GM19351 (cell line): ENCODE measurements around the gene FLOT1.
A peak's percentile ranks its signal among the peaks of the same experiment; 100 is the strongest.
"Not testable (repeated sequence)": the region's sequence is repeated elsewhere in the genome, so short reads cannot be mapped to it uniquely, and the experiment has no call there.

ENCODE experiments used
- ATAC-seq: cut with Tn5 transposase; IDR thresholded peaks from one replicate; pipeline ENCODE4 v1.9.1; 2021; ENCODE audit warnings: mild to moderate bottlenecking, moderate library complexity; ENCODE audit not compliant: unreplicated experiment

Gene FLOT1

DNA sequence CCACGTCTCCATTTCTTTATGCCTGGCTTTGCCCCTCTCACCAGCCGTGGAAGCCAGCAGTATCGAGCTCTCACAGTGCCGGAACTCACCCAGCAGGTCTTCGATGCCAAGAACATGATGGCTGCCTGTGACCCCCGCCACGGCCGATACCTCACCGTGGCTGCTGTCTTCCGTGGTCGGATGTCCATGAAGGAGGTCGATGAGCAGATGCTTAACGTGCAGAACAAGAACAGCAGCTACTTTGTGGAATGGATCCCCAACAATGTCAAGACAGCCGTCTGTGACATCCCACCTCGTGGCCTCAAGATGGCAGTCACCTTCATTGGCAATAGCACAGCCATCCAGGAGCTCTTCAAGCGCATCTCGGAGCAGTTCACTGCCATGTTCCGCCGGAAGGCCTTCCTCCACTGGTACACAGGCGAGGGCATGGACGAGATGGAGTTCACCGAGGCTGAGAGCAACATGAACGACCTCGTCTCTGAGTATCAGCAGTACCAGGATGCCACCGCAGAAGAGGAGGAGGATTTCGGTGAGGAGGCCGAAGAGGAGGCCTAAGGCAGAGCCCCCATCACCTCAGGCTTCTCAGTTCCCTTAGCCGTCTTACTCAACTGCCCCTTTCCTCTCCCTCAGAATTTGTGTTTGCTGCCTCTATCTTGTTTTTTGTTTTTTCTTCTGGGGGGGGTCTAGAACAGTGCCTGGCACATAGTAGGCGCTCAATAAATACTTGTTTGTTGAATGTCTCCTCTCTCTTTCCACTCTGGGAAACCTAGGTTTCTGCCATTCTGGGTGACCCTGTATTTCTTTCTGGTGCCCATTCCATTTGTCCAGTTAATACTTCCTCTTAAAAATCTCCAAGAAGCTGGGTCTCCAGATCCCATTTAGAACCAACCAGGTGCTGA is 18.4 kb downstream of the FLOT1 start:
- not testable (repeated sequence) for ATAC-seq

DNA sequence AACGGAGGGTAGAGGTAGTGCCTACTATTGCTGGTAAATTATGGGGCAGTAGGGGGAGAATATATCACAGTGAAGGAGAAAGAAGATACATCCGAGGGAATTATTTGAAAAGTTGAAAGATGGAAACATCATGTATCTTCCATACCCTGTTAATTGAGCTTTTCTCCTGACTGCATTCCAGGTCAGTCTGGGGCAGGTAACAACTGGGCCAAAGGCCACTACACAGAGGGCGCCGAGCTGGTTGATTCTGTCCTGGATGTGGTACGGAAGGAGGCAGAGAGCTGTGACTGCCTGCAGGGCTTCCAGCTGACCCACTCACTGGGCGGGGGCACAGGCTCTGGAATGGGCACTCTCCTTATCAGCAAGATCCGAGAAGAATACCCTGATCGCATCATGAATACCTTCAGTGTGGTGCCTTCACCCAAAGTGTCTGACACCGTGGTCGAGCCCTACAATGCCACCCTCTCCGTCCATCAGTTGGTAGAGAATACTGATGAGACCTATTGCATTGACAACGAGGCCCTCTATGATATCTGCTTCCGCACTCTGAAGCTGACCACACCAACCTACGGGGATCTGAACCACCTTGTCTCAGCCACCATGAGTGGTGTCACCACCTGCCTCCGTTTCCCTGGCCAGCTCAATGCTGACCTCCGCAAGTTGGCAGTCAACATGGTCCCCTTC is 19.2 kb downstream of the FLOT1 start:
- ATAC-seq: not testable (repeated sequence)

DNA sequence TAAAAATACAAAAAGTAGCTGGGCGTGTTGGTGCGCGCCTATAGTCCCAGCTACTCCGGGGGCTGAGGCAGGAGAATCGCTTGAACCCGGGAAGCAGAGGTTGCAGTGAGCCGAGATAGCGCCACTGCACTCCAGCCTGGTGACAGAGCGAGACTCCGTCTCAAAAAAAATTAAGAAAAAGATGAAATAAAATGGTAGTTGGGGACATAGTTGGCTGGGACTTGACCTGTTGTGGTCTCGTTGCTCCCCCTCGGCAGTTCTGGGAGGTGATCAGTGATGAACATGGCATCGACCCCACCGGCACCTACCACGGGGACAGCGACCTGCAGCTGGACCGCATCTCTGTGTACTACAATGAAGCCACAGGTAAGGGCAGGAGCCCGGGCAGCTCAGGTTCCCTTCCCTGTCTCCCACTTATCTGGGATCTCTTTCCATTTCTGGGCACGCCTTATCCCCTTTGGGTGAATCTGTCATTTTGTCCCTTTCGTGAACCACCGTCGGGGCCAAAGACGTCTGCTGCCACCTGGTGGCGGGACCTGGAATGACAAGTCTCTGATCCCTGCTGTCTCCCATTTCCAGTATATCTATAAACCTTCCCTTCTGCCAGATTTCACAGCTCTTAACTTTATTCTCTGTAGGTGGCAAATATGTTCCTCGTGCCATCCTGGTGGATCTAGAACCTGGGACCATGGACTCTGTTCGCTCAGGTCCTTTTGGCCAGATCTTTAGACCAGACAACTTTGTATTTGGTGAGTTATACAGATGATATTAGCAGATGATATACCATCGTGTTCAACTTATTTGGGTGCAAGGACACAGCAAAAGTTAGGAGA is 20.0 kb downstream of the FLOT1 start:
- no peak for ATAC-seq

DNA sequence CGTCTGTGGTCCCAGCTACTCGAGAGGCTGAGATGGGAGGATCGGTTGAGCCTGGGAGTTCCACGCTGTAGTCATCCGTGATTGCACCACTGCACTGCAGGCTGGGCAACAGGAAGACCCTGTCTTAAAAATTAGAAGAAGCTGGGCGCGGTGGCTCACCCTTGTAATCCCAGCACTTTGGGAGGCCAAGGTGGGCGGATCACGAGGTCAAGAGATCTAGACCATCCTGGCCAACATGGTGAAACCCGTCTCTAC is 20.5 kb downstream of the FLOT1 start:
- ATAC-seq: not testable (repeated sequence)

DNA sequence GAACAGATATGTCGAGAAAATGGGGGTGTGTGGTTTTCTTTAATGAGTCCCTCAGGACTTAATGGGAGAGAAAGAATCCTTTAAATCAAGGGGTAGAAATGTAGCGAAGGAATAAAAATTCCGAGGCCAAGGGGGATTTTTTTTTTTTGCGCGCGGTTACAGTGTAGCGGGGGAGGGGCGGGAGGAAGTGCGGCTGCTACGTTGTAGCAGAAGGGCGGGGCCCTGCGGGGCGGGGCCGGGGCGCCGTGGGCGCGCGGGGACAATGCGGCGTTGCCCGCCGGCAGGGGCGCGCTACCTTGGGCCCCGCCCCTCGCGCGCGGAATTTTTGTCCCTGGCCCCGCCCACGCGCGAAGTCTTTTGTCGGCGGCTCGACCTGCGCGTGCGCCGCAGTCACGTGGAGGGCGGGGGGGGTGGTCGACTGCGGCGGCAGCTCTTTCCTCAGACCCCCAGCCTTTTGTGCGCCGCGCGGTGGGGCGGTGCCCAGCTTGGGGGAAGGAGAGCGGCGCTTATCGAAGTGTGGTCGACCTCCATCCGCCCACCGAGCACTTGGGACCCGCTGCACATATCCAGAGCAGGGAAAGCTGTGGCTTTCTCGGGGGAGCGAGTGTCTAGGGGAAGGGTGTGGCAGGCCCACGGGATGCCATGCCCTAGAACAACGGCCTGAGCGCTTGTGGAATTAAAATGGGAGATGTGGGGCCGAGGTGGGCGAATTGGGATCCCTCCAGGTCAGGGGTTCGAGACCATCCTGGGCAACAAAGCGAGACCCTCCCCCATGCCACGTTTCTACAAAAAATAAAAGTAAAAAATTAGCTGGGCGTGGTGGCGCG is 21.1 kb downstream of the FLOT1 start:
- ATAC-seq: peak; percentile 21

DNA sequence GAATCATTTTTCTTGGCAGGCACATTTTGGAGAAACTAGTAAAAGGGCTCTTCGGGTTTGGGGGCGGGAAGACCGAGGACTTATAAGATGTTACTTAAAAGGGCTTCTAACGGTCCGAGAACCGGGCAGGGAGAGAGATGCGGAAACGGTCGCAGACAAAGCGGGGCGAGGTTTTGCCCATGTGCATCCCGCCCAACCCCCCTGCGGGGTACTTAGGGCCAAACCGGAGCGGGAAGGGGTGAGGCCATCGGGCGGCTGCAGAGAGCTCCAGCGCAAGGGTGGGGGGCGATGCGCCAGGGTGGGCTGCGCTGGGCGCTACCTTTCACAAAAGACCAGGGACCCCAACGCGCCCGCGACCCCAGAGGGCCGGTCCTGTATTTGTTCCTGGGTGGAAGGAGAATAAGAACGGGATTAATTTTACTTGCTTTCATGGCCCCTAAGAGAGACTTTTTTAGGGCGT is 21.7 kb downstream of the FLOT1 start:
- ATAC-seq: no peak

DNA sequence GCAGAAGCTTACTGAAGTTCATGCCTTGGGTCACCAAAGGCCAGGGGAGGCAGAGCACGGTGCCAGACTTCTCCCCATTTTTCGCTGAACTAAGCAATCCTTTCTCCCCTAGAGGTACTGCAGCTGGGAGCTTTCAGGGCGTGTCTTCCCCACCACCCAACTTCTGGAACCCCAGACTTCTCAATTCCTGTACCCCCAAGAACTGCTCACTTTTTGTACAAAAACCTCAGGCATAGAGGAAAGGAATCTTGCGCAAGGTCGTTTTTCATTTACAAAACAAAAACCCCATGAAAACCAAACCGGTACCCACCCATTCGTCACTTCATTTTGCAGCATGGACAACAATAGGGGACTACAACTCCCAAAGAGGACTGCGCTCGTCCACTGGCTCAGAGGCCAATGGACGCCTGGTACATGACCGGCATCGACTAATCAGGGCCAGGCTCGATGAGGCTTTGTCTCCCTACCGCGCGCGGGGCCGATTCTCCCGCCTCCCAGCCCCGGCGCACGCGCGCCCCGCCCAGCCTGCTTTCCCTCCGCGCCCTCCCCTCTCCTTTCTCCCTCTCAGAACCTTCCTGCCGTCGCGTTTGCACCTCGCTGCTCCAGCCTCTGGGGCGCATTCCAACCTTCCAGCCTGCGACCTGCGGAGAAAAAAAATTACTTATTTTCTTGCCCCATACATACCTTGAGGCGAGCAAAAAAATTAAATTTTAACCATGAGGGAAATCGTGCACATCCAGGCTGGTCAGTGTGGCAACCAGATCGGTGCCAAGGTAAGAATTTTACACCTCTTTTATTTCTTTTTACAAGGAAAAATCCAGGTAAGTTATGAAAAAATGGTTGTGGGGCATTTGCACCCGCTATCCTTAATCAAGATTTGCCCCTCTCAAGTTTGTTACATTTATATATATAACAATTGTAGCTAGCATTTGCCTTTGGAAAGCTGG is 22.4 kb downstream of the FLOT1 start, which contains the start of gene TUBB:
TSS of gene TUBB (plus strand) at position 562 of the 947 bp plus-strand sequence. CDS start at position 717, 155 bp downstream.
- peak; percentile 38 for ATAC-seq

DNA sequence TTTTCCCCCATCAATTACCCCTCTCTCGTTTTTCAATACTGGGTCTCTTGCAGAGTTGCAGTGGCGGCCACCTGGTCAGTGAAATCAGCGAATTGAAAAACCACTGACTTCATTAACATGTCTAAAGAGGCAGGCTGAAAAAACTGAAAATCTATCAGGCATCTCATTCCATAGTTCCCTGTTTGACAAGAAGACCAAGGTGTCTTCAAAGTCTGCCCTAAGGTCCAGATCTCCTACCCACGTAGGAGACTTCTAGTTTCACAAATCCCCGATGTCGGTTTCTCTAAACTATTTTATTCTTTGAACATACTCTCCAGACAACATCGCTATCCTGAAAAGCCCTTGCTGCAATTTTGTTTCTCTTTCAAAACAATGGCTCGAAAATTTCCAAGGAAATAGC is 23.1 kb downstream of the FLOT1 start:
- no peak for ATAC-seq

DNA sequence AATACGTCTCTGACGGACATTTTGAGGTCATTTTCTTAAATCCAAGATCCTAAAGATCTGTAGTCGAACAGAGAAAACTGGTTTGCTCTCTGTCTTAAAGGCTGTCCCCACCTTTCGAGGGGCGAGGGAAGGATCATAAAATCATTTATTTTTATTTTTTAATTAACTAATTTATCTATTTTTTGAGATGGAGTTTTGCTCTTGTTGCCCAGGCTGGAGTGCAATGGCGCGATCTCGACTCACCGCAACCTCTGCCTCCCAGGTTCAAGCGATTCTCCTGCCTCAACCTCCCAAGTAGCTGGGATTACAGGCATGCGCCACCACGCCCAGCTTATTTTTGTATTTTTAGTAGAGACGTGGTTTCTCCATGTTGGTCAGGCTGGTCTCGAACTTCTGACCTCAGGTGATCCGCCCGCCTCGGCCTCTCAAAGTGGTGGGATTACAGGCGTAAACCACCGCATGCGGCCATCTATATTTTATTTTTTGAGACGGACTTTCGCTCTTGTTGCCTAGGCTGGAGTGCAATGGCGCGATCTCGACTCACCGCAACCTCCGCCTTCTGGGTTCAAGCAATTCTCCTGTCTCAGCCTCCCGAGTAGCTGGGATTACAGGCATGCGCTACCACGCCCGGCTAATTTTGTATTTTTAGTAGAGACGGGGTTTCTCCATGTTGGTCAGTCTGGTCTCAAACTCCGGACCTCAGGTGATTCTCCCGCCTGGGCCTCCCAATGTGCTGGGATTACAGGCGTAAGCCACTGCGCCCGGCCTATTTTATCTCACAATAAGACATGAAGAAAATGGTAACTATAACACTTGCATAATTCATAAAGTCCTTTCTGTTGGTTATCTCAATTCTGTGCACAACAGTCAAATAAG is 24.4 kb downstream of the FLOT1 start:
- not testable (repeated sequence) for ATAC-seq

DNA sequence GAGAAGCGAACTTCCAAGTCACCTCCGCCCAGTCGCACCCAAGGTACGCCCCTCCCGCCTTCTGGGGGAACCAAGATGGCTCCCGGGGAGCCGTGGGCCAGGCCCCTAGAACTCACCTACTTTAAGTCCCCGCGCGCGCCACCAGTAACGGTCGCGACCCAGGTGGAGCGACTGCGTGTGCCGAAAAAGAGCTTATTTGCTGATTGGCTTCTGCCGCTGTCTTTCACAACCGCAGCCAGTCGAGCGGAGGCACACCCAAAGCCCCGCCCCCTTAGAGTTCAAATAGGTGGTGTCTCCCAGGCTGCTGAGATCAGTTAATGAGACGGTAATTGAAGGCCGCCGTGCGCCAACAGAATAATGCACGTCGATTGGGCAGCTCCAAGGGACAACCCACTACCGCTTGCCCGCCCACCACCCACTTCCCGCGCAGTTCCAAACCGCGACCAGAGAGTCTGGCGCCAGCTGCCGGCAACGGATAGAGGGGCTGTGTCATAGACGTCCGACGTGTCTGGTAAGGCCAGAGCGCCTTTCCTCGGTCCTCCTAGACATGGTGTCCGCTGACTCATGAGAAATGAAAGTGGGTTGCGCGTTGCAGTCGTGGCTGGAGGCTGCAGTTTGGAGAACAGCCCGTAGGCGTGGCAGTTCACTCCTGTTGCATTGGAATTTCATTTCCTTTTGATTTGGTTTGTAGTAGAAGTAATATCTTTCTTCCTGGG is 25.2 kb downstream of the FLOT1 start, which contains the start of gene MDC1:
TSS of gene MDC1 (minus strand) at position 153 of the 716 bp plus-strand sequence. CDS start 2,106 bp downstream, outside the sequence.
- peak; percentile 69 for ATAC-seq

DNA sequence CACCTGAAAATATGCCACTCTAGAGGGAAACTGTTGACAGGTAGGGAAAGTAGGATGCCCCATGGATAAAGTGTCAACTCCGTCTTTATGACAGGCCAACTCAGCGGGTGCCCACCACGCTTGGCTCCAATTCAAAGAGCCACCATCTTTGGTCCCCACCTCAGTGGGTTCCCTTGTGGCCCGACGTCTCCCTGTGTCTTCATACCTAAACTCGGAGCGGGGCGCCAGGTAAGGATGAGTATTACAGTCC is 25.7 kb downstream of the FLOT1 start:
- no peak for ATAC-seq

DNA sequence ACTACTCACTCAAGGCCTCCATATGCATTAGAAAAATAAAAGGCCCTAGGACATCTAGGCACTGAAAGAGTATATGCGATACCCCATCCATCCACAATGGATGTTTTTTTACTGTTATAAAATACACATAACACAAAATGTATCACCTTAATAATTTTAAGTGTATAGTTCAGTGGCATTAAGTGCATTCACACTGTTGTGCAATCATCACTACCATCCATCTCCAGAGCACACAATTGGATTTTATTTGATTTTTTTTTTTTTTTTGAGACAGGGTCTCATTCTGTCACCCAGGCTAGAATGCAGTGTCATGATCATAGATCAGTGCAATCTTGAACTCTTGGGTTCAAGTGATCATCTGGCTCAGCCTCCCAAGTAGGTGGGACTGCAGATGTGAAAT is 28.2 kb downstream of the FLOT1 start:
- ATAC-seq: no peak

DNA sequence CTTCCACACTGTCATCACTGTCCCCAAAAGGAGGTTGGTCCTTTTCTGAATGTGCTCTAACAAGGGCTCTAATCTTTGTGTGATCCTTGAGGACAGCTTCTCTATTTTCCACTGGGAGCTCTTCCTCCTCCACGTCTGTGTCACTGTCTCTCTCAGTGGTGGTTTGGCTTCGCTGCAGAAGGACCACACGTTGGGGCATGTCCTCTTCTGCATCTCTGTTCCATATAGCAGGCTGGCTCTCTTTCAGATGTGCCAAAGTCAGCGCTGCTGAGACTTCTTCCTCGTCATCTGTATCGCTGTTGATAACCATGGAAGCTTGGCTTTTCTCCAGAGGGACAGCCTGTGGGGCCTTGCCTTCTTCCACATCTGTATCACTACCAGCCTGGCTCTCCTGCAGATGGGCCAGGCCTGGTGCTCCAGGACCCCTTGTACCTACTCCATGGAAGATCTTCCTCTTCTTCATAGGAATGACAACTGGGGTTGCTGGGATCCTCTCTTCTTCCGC is 30.0 kb downstream of the FLOT1 start:
- ATAC-seq: no peak

DNA sequence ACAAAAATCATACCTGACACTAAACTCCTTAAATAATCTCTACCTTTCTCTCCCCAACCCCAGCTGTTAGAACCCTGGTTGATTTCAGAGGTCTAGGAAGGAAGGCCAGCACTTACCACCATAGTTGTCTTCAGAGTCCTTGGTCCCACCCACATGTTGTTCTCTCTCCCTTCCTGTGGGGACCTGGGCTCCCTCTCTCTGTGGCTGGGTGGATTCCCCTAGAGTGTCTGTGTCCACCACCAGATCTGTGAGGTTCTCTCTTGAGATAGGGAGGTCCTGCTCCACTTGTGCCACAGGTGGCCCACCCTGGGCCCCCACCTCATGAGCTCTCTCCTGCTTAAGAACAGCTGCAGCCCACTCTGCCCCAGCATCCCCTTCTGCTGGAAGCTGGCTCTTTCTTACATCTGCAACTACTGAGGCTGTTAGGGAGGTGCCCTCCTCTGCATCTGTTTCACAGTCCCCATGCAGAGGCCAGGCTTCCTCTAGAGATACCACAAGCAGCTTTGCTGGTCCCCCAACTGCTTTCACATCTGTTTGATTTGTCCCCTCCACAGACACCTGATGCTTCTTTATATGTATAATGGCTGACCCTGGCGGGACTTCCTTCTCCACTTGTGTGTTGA is 30.6 kb downstream of the FLOT1 start:
- peak; percentile 72 for ATAC-seq

DNA sequence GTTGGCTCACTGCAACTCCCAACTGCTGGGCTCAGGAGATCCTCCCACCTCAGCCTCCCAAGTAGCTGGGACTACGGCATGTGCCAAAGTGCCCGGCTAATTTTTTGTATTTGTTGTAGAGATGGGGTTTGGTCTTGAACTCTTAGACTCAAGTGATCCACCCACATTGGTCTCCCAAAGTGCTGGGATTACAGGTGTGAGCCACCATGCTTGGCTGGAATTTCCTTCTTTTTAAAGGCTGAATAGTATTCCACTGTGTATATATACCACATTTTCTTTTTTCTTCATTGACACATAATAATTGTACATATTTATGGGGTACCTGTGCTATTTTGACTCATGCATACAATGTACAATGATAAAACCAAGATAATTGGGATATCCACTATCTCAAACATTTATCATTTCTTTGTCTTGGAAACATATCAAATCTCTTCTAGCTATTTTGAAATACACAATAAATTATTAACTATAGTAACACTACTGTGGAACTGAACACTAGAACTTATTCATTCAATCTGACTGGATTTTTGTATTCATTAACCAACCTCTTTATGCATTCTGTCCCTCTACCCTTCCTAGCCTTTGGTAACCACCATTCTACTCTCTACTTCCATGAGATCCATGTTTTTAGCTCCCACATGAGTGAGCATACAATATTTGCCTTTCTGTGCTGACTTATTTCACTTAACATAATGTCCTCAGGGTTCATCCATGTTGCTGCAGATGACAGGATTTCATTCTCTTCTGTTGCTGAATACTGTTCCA is 33.2 kb downstream of the FLOT1 start:
- no peak for ATAC-seq

DNA sequence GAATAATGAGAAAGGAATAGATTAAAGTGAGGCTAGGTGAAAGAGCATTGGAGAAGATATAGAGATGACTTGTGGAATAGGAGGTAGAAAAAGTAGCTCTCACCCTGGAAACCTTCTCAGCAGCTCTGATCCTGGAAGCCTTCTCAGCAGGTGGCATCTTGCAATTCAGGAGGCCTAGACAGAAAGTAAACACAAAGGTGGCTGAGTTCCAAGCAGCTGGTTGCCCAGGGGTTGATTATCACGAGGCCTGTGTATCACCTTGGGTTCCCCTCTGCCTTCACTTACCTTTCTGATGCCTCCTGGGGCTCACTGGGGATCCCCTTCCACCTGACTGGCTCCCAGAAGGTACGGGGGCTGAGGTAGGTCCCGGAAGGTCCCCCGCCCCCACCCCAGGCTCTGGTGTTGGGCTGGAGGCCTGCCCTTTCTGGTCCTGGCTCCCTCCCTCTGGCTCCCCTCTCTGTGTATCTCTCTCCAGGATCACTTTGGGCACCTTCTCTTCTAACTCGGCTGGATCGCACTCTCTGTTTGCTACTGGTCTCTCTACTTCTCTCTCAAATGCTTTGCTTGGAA is 35.1 kb downstream of the FLOT1 start:
- no peak for ATAC-seq
